HG03457 (cell line): ENCODE measurements around the gene PPP1R26.

Experiments used
- ATAC-seq: cut with Tn5 transposase; IDR thresholded peaks from one replicate; pipeline ENCODE4 v1.9.1; 2021; ENCODE audit warnings: moderate number of reproducible peaks; ENCODE audit not compliant: unreplicated experiment

The PPP1R26 gene

DNA sequence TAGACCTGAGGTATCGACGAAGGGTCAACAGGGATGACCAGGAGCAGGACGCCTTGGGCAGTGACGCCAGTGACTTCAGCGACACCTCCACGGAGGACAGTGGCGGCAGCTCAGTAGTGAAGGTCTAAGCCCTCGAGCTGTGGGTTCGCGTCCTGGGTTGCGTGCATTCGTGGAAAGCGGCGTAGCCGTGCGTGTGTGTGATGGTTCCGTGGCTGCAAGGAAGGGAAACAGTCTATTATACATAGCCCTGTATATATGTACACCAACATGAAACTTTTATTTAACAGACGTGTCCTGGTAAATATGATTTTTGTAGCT lies 8.4 kb downstream of the PPP1R26 start:
- no peak for ATAC-seq

GRCh38 chr9:135488527-135488926 lies 8.9 kb downstream of the PPP1R26 start:
- ATAC-seq = no peak

DNA sequence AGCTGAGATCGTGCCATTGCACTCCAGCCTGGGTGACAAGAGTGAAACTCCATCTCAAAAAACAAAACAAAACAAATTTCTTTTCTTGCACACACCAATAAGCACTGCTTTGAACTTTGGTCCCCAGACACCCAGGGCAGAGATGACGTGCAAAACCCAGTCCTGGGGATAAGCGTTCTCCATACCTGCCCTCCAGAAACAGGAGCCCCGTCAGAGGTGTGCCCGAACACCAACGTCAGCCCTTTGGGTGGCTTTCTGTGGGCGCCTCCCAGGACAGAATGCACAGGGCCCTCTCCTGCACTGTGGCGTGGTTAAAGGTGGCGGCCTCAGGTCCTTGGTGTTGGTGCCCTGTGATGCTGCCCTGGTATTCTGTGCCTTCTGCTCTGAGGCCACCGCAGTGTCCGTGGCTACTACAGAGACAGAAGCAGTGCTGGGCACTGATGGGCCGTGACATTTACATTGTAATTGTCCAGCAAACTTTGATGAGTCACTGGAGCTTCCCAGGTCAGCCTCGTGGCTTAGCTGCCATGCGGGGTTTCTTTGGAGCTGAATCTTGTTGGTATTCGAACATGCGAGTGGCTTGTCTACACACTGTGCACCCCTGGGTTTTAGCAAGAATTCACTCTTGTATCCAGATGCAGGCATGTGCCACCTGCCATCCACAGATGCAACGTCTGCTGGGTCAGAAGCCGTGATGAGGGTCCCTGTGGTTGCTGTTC lies 9.8 kb downstream of the PPP1R26 start:
- ATAC-seq = no peak

DNA sequence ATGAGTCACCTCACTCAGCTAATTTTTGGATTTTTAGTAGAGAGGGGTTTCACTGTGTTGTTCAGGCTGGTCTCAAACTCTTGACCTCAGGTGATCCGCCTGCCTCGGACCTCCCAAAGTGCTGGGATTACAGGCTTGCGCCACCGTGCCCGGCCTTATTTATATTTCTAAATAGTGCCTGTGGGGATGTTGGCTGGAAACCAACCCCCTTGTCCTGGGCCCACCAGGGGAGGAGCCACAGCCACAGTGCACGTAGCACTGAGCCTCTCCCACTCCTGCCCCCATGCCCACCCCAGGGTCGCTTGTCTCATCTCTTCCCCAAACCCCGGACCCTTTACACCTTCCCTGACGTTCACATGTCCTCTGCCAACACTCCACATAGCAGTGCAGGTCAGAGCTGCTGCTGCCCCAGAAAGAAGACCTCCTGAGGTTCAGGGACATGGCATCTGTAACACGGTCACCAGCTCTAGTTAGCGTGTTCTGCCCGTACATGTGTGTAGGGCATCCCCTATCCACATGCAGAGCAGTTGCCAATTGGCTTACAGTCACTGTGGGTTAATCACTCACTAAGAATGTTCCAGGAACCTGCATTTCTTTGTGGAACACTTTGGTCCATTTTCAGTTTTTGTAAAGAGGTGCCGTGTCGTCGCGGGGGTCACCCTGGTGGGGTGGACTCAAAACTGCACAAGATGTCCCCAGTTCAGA lies 10.7 kb downstream of the PPP1R26 start:
- ATAC-seq = no peak

GRCh38 chr9:135490980-135491464 lies 11.4 kb downstream of the PPP1R26 start:
- no peak for ATAC-seq

DNA sequence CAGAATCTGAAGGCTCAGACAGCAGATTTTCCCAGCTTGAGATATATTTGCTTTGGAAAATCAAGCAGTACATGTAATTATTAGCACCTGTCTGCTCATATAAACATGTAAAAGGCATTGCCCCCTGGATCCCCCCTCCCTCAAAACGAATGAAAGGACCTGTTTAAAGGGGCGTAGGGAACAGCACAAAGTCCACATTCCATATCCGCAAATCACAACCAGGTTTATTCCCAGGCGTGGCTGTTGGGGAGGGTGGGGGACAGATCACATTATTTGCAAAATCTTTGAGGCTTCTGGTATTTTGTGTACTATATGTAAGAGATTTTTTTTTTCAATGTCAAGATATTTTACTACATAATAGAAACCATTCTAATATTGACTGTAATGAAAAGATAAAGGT lies 12.2 kb downstream of the PPP1R26 start:
- ATAC-seq = no peak

GRCh38 chr9:135492886-135493669 lies 13.5 kb downstream of the PPP1R26 start:
- no peak for ATAC-seq

GRCh38 chr9:135494791-135495559 lies 15.4 kb downstream of the PPP1R26 start:
- no peak for ATAC-seq

DNA sequence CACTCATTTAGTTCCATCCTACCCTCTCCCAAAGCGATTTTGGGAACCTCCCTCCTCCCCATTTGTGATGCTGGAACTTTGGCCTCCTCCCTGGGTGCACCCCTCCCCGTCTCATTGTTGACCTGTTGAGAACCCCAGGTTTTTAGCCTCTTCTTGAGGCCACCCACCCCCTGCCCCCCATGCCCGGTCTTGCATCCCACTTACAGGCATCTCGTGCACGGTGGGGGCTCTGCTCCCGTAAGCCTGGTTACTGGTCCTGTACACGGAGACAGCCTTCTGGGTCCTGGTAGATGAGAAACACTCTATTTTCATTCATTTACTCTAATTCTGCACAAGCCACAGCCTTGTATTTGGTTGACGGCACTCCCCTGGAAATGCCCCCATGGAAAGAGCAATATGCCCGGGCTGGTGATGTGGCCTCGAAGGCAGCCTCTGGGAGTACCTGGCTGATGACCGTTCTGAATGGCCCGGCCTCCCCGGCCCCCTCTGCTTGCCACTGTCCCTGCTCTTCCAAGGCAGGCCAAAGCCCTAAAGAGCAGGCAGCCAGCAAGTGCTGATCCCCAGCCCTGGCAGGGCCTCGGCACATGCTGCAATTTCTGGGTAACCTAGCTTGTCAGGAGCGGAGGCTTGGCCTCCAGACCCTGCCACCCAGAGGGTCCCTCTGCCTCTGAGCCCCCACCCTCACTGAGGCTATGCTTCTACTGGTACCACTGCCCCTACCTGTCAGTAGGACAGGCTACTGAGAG lies 19.0 kb downstream of the PPP1R26 start:
- no peak for ATAC-seq

DNA sequence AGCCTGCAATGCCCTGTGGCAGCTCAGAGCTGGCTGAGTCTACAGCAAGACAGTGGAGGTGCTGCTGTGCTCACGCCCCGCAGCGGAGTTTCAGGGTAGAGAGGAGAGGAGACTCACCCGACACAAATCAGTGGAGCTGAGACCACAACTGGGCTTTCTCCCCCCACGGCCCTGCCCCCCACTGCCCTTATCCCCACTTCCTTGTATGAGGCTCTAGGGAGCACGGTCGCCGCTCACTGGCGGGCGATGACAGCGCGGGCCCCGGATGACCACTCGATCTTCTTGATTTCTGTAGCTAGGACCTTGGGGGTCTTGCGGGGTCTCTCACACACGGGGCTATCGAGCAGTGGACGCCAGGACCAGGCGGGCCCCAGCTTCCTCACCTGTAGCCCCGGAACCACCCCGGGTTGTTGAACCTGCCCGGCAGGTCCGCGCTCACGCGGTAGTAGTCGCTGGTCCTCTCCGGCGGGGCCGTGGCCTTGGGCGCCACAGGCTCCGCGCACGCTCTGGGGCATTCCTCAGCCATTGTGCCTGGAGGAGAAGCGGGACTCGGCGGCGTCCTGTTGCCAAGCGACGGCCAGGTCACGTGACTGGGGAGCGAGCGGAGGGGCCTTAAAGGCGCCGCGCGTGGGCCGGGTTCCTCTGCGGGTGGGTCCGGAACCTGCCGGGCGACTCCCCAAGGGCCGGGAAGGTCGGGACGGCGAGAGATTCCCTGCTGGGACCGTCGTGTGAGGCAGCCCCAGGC lies 19.9 kb downstream of the PPP1R26 start:
- ATAC-seq = no peak

DNA sequence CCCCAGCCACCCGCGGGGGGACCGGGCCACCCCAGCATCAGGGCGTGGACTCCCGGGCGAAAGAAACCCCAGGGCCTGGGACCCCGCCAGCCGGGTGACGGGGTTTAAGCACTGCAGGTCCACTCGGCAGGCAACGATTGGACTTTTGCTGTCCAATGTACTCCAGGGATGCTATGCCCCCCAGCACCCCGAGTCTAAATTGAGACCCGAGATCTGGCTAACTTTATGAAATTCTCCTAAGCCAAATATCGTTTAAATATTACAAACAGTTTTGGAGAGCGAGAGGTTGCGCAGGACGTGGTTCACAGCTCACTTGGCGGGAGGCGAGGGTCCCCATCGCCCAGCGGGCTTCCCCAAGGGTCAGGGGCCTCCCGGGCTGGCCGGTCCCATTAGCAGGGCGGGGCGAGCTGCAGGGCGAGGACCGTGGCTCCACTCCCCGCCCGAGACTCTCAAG lies 20.5 kb downstream of the PPP1R26 start:
- no peak for ATAC-seq

- ATAC-seq = peak; percentile 71
Observed at GRCh38 chr9:135500525-135501260, 21.1 kb downstream of the PPP1R26 start, which contains the start of gene MRPS2. Gene MRPS2, plus strand, starts transcription at chr9:135500682. Its CDS starts 29 bp downstream, at chr9:135500711.

- ATAC-seq = no peak
Observed at GRCh38 chr9:135501261-135502167, 21.9 kb downstream of the PPP1R26 start.

- no peak for ATAC-seq
Observed at GRCh38 chr9:135502168-135502872, 22.7 kb downstream of the PPP1R26 start.

DNA sequence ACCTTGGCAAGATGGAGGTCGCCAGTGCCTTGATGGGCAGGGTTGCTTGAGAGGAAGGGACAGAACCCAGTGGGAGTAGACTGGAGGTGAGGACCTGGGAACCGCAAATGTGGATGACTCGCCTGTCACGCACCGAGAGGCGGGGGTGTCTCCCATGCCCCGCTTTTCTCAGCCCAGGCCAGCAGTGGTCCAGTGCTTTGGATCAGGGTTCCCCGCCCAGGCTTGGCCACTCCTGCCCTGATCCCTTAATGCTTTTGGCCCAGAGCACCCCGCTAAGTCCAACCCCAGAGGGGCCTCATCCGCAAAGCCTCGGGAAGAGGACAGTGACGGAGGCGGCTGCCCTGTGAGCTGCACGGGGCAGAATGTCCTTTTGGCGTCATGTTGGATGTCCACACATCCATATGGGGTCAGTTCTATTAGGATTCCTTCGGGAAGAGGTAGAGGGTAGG lies 23.3 kb downstream of the PPP1R26 start:
- ATAC-seq = no peak

DNA sequence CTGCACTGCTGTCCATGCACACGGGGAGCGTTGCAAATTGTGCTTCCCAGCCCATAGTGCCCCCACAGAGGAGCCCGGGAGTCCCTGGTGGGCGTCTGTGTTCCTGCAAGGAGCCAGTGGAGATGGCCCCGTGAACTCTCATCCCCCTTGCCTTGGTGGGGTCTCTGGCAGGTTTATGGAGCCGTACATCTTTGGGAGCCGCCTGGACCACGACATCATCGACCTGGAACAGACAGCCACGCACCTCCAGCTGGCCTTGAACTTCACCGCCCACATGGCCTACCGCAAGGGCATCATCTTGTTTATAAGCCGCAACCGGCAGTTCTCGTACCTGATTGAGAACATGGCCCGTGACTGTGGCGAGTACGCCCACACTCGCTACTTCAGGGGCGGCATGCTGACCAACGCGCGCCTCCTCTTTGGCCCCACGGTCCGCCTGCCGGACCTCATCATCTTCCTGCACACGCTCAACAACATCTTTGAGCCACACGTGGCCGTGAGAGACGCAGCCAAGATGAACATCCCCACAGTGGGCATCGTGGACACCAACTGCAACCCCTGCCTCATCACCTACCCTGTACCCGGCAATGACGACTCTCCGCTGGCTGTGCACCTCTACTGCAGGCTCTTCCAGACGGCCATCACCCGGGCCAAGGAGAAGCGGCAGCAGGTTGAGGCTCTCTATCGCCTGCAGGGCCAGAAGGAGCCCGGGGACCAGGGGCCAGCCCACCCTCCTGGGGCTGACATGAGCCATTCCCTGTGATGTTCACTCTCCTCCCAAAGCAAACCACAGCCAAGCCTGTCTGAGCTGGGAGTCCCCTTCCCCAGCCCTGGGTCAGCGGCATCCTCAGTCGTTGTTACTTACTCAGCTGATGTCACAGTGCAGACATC lies 24.0 kb downstream of the PPP1R26 start:
- no peak for ATAC-seq
